A549 (cell line): ENCODE results near the gene SGCD.

Experiments used
- CTCF ChIP-seq: fragments of >200 bp; sonication (Bioruptor Twin); formaldehyde crosslinking; IDR thresholded peaks from 3 replicates; pipeline ENCODE4 v1.5.1; 2016
- EHMT2 ChIP-seq: fragments of 200-600 bp; sonication (generic); IDR thresholded peaks from 2 replicates; pipeline ENCODE4 v1.6.1; 2016; ENCODE audit warnings: antibody characterized with exemption, low read depth, mild to moderate bottlenecking, moderate library complexity
- EP300 ChIP-seq, 2 experiments: fragments of >200 bp; sonication (Bioruptor Twin); formaldehyde crosslinking; IDR thresholded peaks; 2 replicates in 1 of 2; 3 replicates in 1 of 2; pipeline ENCODE4 v1.6.1; 2016 to 2017
- HOXA7 ChIP-seq: fragments of 250-450 bp; sonication (Bioruptor Pico); IDR thresholded peaks from 2 replicates; pipeline ENCODE4 v1.5.0; 2020; ENCODE audit warnings: mild to moderate bottlenecking, moderate library complexity
- JUN ChIP-seq, 2 experiments: fragments of >200 bp; sonication (Bioruptor Twin); formaldehyde crosslinking; IDR thresholded peaks; 2 replicates in 1 of 2; 3 replicates in 1 of 2; pipeline ENCODE4 v1.6.1; 2016 to 2017
- JUNB ChIP-seq: fragments of >200 bp; sonication (Bioruptor Twin); formaldehyde crosslinking; IDR thresholded peaks from 2 replicates; pipeline ENCODE4 v1.6.1; 2016
- KDM5A ChIP-seq: fragments of 200-600 bp; sonication (generic); IDR thresholded peaks from 2 replicates; pipeline ENCODE4 v1.6.1; 2016; ENCODE audit warnings: antibody characterized with exemption, mild to moderate bottlenecking
- POLR2A ChIP-seq: IDR thresholded peaks from 2 replicates; pipeline ENCODE4 v1.6.1; 2012; ENCODE audit warnings: mild to moderate bottlenecking, low read length
- RAD21 ChIP-seq, 2 experiments: fragments of >200 bp in 1 of 2; sonication (Bioruptor Twin) in 1 of 2; formaldehyde crosslinking in 1 of 2; IDR thresholded peaks in 1 of 2; conservative IDR thresholded peaks in 1 of 2; 2 replicates in 1 of 2; 3 replicates in 1 of 2; pipeline ENCODE4 v1.6.1; 2012 to 2018; ENCODE audit warnings: inconsistent platforms in 1 of 2
- RFX5 ChIP-seq: fragments of 450-650 bp; IDR thresholded peaks from 2 replicates; pipeline ENCODE4 v1.7.1; 2014; ENCODE audit warnings: antibody characterized with exemption, mild to moderate bottlenecking, moderate library complexity
- TF ChIP-seq, protein P1 (sequence below): fragments of 200-600 bp; sonication (generic); IDR thresholded peaks from 2 replicates; pipeline ENCODE4 v1.6.1; 2016; ENCODE audit warnings: antibody characterized with exemption, mild to moderate bottlenecking, moderate library complexity
- TF ChIP-seq, protein P2 (sequence below): IDR thresholded peaks from 2 replicates; pipeline ENCODE4 v1.6.1; 2012

DNA sequence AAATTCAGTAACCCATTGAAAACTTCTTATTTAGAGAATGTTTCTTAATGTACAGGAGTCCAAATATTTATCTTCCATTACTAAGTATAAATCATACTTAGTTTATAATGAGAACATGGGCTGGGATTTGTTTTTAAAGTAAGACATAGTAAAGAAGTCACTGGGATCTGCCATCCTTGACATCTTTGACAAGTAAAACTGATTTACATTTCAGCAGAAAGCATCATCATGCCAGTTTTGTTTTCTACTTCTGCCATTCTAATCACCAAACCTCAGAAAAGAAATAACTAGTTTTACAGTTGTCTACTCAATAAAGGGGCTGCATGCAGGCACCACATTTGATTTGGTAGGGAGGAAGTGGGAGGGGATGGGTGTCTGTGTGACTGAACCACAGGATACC, 301.5 kb downstream of the SGCD start:
- no peak for TF ChIP-seq CTCF
- no peak for TF ChIP-seq JUN (IDR thresholded peaks at IDR 0.05)
- no peak for TF ChIP-seq KDM5A
- TF ChIP-seq HOXA7: no peak
- TF ChIP-seq EHMT2: no peak
- no peak for TF ChIP-seq POLR2A
- TF ChIP-seq EP300 (IDR thresholded peaks at IDR 0.05): no peak
- no peak for TF ChIP-seq JUNB
- TF ChIP-seq, protein P1, sequence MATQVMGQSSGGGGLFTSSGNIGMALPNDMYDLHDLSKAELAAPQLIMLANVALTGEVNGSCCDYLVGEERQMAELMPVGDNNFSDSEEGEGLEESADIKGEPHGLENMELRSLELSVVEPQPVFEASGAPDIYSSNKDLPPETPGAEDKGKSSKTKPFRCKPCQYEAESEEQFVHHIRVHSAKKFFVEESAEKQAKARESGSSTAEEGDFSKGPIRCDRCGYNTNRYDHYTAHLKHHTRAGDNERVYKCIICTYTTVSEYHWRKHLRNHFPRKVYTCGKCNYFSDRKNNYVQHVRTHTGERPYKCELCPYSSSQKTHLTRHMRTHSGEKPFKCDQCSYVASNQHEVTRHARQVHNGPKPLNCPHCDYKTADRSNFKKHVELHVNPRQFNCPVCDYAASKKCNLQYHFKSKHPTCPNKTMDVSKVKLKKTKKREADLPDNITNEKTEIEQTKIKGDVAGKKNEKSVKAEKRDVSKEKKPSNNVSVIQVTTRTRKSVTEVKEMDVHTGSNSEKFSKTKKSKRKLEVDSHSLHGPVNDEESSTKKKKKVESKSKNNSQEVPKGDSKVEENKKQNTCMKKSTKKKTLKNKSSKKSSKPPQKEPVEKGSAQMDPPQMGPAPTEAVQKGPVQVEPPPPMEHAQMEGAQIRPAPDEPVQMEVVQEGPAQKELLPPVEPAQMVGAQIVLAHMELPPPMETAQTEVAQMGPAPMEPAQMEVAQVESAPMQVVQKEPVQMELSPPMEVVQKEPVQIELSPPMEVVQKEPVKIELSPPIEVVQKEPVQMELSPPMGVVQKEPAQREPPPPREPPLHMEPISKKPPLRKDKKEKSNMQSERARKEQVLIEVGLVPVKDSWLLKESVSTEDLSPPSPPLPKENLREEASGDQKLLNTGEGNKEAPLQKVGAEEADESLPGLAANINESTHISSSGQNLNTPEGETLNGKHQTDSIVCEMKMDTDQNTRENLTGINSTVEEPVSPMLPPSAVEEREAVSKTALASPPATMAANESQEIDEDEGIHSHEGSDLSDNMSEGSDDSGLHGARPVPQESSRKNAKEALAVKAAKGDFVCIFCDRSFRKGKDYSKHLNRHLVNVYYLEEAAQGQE: no peak
- no peak for TF ChIP-seq RFX5
- TF ChIP-seq, protein P2, sequence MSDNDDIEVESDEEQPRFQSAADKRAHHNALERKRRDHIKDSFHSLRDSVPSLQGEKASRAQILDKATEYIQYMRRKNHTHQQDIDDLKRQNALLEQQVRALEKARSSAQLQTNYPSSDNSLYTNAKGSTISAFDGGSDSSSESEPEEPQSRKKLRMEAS: no peak
- TF ChIP-seq RAD21 (conservative IDR thresholded peaks at IDR 0.05 in 1 of 2, IDR thresholded peaks at IDR 0.05 in 1 of 2): no peak
